Transverse colon (tissue), 4 donors: Measurements from ENCODE around the gene RPS6KA2.

Source experiments
- EP300 ChIP-seq: sonication (generic); formaldehyde crosslinking; IDR thresholded peaks from one replicate; pipeline ENCODE4 v1.6.1; 2017; ENCODE audit warnings: antibody characterized with exemption, low read depth
- POLR2AphosphoS5 ChIP-seq, 3 donors: sonication (generic); formaldehyde crosslinking; IDR thresholded peaks; one replicate each; pipeline ENCODE4 v1.6.1; 2016; ENCODE audit warnings: antibody characterized with exemption in 3 of 3
- TF ChIP-seq, protein P1 (sequence below), 5 experiments: fragments of 200-600 bp in 3 of 5; fragments of 450-650 bp in 2 of 5; sonication (generic) in 3 of 5; IDR thresholded peaks; 1 replicate in 2 of 5; 2 replicates in 3 of 5; pipeline ENCODE4 v1.5.1; 2016 to 2017; ENCODE audit warnings: antibody characterized with exemption in 5 of 5, inconsistent platforms in 3 of 5, mild to moderate bottlenecking in 2 of 5, moderate library complexity in 1 of 5

GRCh38 chr6:166616261-166617238 lies 10.5 kb downstream of the RPS6KA2 start:
- TF ChIP-seq, protein P1, sequence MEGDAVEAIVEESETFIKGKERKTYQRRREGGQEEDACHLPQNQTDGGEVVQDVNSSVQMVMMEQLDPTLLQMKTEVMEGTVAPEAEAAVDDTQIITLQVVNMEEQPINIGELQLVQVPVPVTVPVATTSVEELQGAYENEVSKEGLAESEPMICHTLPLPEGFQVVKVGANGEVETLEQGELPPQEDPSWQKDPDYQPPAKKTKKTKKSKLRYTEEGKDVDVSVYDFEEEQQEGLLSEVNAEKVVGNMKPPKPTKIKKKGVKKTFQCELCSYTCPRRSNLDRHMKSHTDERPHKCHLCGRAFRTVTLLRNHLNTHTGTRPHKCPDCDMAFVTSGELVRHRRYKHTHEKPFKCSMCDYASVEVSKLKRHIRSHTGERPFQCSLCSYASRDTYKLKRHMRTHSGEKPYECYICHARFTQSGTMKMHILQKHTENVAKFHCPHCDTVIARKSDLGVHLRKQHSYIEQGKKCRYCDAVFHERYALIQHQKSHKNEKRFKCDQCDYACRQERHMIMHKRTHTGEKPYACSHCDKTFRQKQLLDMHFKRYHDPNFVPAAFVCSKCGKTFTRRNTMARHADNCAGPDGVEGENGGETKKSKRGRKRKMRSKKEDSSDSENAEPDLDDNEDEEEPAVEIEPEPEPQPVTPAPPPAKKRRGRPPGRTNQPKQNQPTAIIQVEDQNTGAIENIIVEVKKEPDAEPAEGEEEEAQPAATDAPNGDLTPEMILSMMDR (IDR thresholded peaks at IDR 0.05), result no peak
- TF ChIP-seq EP300, result no peak
- no peak for TF ChIP-seq POLR2AphosphoS5 (IDR thresholded peaks at IDR 0.05)
